Upper lobe of right lung (tissue), 1 donor: ENCODE measurements around the gene FYN. TPM values are rescaled to one million over a fixed set of nuclear protein-coding genes. Genes with fewer than 3 reads are reported as not detected.

Source experiments
- ATAC-seq: fragments of 200-7000 bp; cut with Tn5 transposase; one replicate; pipeline ENCODE4 v1.9.1; 2020; ENCODE audit warnings: mild to moderate bottlenecking, moderate library complexity
- DNase-seq: peaks from one replicate; pipeline ENCODE4 v3.0.0-alpha.2; 2020
- H3K27ac ChIP-seq: fragments of 200-600 bp; one replicate; pipeline ENCODE4 v1.8.0; 2022
- H3K27me3 ChIP-seq: fragments of 200-600 bp; one replicate; pipeline ENCODE4 v1.8.0; 2022; ENCODE audit warnings: mild to moderate bottlenecking
- H3K36me3 ChIP-seq: fragments of 200-600 bp; one replicate; pipeline ENCODE4 v1.8.0; 2022
- H3K4me1 ChIP-seq: fragments of 200-600 bp; one replicate; pipeline ENCODE4 v1.8.0; 2022
- H3K4me3 ChIP-seq: fragments of 200-600 bp; one replicate; pipeline ENCODE4 v1.8.0; 2022; ENCODE audit warnings: mild to moderate bottlenecking
- H3K9me3 ChIP-seq: fragments of 200-600 bp; one replicate; pipeline ENCODE4 v1.8.0; 2022
- CTCF ChIP-seq: fragments of 200-600 bp; IDR thresholded peaks from one replicate; pipeline ENCODE4 v1.8.0; 2022; ENCODE audit warnings: antibody characterized with exemption
- intact Hi-C: fragments of 100-400 bp; cut with DNase I; formaldehyde crosslinking; loops from one replicate; pipeline ENCODE4 v1.11.0; 2022
- total RNA-seq: library from RNA; stranded (reverse); fragmentation: NEBNext Ultra II Directional; extraction: Animal tissue kit (Norgen Biotek cat#: 25700); gene quantifications from one replicate; pipeline ENCODE4 v1.2.1, GENCODE V29; 2021
- donor health status: DM: no; HTN: yes; CAD: no; lungs with severe emphysema.

The FYN gene
- total RNA-seq, 1 donor from 2014 or later = 115 TPM

- Histone ChIP-seq H3K36me3 (no peaks in the 10 kb centered on the region), H3K4me3 (no peak overlapping the region), H3K4me1 (peaks cover 34% of the 10 kb centered on the region), H3K27ac (no peak overlapping the region), H3K27me3 (no peaks in the 10 kb centered on the region), H3K9me3 (no peaks in the 10 kb centered on the region)
- ATAC-seq = no peak
- no peak for TF ChIP-seq CTCF
- intact Hi-C loops = no loop called here
- DNase-seq = no peak
These were observed 72.9 kb downstream of the FYN start for GRCh38 chr6:111800259-111800765.

- DNase-seq (no peak), ATAC-seq (no peak)
- Histone ChIP-seq H3K27ac (no peak overlapping the region), H3K4me3 (no peak overlapping the region), H3K9me3 (no peaks in the 10 kb centered on the region), H3K36me3 (no peaks in the 10 kb centered on the region), H3K4me1 (peaks cover 28% of the 10 kb centered on the region), H3K27me3 (no peaks in the 10 kb centered on the region)
- intact Hi-C loops = no loop called here
- TF ChIP-seq CTCF = no peak
These were observed 73.5 kb downstream of the FYN start for GRCh38 chr6:111799576-111800258.

- intact Hi-C loops = no loop called here
- Histone ChIP-seq H3K9me3 (no peaks in the 10 kb centered on the region), H3K27me3 (no peaks in the 10 kb centered on the region), H3K27ac (no peak overlapping the region), H3K4me3 (no peak overlapping the region), H3K36me3 (no peaks in the 10 kb centered on the region), H3K4me1 (peaks cover 14% of the 10 kb centered on the region)
- ATAC-seq (no peak), DNase-seq (no peak)
- TF ChIP-seq CTCF = no peak
These were observed 74.9 kb downstream of the FYN start for GRCh38 chr6:111798281-111798725.

- Histone ChIP-seq H3K27me3 (no peaks in the 10 kb centered on the region), H3K4me3 (no peak overlapping the region), H3K4me1 (no peaks in the 10 kb centered on the region), H3K9me3 (no peaks in the 10 kb centered on the region), H3K27ac (no peak overlapping the region), H3K36me3 (no peaks in the 10 kb centered on the region)
- ATAC-seq (no peak), DNase-seq (no peak)
- intact Hi-C loops = no loop called here
- TF ChIP-seq CTCF = no peak
These were observed 76.8 kb downstream of the FYN start for GRCh38 chr6:111796310-111796918.

- no peaks in the 10 kb centered on the region for H3K9me3 ChIP-seq
- H3K27ac ChIP-seq = no peak overlapping the region
- H3K4me3 ChIP-seq = no peak overlapping the region
- no peaks in the 10 kb centered on the region for H3K4me1 ChIP-seq
- H3K27me3 ChIP-seq = no peaks in the 10 kb centered on the region
- no peak for ATAC-seq
- H3K36me3 ChIP-seq = no peaks in the 10 kb centered on the region
- no peak for TF ChIP-seq CTCF
- DNase-seq = no peak
- intact Hi-C loops = no loop called here
These were observed 77.7 kb downstream of the FYN start for GRCh38 chr6:111795558-111795957.
